C4-2B (cell line): ENCODE results near the gene MSRB3.

Experiments
- ZFX ChIP-seq: fragments of 450-650 bp; IDR thresholded peaks from 2 replicates; pipeline ENCODE4 v1.6.1; 2017
- TF ChIP-seq, protein P1 (sequence below): fragments of 450-650 bp; conservative IDR thresholded peaks from 2 replicates; pipeline ENCODE4 v1.5.1; 2017; ENCODE audit warnings: mild to moderate bottlenecking

DNA sequence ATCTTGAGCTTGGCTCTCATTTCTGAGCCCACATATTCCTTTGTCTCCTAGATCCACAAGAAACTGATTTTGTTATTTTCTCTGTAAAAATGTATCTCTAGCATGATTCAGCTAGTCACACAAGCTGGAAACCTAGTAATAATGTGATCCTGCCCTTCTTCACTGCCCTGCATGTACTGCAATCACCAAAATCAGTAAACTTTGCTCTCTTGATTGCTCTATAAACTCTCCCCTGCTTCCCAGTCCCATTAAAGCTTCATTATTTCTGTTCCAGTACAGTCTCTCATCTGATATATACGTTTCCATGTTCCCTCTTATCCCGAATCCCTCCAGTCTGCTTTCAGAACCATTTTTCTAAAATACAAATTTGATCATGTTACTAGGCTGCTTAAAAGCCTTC is 166.5 kb downstream of the MSRB3 start:
- TF ChIP-seq, protein P1, sequence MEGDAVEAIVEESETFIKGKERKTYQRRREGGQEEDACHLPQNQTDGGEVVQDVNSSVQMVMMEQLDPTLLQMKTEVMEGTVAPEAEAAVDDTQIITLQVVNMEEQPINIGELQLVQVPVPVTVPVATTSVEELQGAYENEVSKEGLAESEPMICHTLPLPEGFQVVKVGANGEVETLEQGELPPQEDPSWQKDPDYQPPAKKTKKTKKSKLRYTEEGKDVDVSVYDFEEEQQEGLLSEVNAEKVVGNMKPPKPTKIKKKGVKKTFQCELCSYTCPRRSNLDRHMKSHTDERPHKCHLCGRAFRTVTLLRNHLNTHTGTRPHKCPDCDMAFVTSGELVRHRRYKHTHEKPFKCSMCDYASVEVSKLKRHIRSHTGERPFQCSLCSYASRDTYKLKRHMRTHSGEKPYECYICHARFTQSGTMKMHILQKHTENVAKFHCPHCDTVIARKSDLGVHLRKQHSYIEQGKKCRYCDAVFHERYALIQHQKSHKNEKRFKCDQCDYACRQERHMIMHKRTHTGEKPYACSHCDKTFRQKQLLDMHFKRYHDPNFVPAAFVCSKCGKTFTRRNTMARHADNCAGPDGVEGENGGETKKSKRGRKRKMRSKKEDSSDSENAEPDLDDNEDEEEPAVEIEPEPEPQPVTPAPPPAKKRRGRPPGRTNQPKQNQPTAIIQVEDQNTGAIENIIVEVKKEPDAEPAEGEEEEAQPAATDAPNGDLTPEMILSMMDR, result no peak
- TF ChIP-seq ZFX, result no peak
